HG03558 (cell line): Measurements from ENCODE around the gene ZSCAN5B.

ENCODE experiments used
- ATAC-seq: cut with Tn5 transposase; IDR thresholded peaks from one replicate; pipeline ENCODE4 v1.9.1; 2021; ENCODE audit warnings: moderate number of reproducible peaks; ENCODE audit not compliant: unreplicated experiment; ENCODE audit errors: extremely low read depth

ZSCAN5B gene

DNA sequence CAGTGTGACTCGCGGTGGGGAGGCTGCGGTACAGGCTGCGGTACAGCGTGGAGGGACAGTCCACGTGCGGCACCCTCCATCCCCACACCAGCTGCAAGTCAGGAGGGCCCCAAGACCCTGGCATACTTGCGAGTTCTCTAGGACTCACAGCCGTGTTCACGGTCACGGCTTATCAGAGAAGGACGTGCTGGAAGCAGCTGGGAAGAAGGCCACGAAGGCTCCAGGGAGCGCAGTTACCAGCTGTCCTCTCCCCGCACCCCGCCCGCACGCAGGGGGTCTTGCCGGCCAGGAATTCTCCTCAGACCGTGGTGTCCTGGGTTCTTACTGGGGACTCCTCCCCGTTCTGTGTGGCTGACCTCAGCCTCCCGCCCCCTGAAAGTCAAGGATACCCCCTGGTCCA lies 50.3 kb downstream of the ZSCAN5B start:
- no peak for ATAC-seq

GRCh38 chr19:56146904-56147303 lies 50.7 kb downstream of the ZSCAN5B start:
- no peak for ATAC-seq

DNA sequence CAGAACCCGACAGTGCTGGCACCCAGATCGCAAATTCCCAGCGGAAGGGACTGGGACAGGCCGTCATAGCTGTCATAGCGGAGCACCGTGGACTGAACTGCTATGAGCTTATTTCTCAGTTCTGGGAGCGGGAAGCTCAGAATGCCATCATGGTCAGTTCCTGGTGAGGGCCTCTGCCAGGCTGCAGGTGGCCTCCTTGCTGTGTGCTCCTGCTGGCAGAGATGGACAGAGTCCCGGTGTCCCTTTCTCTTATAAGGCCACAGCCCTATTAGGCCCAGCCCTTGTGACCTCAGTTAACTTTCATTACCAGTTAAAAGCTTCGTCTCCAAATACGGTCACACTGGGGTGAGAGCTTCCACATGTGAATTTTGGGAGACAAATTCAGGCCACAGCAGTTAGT lies 51.9 kb downstream of the ZSCAN5B start:
- no peak for ATAC-seq

DNA sequence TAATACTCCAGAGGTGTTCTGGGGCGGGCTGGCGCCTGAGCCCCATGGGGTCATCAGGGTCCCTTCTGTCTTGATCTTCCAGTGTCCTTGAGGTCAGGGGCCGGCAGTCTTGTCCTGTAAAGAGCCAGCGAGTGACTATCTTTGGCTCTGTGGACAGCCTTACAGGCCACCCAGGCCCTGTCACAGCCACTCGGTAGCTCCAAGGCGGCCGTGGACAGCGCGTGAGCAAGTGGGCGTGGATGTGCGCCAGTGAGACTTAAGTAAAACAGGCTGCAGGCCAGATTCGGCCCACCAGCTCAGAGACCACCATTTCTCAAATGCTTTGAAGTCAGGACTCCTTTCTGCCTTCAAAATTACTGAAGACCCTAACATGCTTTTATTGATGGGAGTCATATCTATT lies 52.8 kb downstream of the ZSCAN5B start:
- no peak for ATAC-seq

- ATAC-seq: no peak
Observed at GRCh38 chr19:56144376-56144775, 53.2 kb downstream of the ZSCAN5B start.

DNA sequence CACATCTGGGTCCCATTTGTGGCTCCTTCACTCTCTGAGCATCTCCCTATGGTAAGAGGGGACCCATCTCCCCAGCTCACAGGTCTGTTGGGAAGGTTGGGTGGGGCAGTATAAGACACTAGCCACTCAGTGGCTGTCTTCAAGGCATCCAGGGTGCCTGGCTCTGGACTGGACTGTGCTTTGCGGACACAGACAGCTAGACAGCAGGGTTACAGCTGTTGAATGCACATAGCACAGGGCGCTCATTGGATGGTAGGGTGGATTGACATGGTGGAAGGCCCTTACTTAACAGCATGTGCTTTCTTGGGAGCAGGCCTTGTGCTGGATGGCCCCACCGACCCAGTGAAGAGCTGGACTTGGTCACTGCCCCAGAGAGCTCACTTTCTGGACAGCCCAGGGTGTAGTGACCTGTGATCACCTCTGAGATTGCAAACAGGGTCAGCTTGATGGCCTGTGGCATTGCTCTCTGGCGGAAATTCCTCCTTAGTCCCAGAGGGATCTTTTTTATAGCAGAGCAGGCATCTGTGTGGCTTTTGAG lies 54.6 kb downstream of the ZSCAN5B start:
- ATAC-seq: no peak

GRCh38 chr19:56142087-56142787 lies 55.3 kb downstream of the ZSCAN5B start:
- ATAC-seq: no peak

- ATAC-seq: no peak
Observed at GRCh38 chr19:56141417-56141993, 56.1 kb downstream of the ZSCAN5B start.

DNA sequence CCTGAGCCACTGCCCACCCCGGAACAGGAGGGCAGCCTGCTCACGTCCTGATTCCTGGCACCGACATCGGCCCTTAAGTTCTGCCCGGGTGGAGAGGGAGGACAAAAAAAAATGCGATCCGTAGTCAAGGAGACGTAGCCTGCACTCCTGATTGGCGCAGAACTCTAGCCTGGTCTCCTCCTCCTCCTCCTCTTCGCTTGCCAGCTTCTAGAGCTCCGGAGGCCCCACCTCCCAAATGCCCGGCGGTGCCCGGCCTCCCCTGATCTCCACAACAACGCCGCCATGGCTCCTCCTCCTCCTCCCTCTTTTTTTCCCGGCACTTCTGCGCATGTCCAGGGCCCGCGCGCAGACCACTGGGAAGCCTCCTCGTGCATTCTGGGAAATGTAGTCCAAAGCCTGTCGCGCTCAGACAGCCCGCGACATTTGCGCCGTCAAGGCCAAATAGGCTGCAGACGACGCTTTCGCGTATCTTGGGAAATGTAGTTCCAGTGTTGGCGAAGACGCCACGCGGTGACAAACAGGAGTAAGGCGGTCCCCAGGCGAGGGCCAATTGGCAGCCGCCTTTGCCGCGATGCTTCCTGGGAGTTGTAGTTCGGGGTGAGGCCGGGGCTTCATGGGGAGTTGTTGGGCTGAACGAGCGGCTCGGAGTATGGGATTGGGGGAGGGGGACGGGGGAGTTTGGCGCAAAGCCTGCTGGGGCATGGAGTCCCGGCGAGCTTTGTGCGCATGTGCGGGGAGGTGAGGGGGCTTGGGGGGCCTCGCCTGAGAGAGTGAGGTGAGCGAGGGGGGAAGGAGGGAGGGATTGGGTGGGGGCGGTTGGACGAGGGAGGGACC lies 56.8 kb downstream of the ZSCAN5B start, which contains the start of gene ZNF444:
Gene ZNF444, plus strand, starts transcription at position 705 of the 834 bp plus-strand sequence. CDS start 5,625 bp downstream, outside the sequence.
- peak; percentile 81 for ATAC-seq

GRCh38 chr19:56139847-56140582 lies 57.6 kb downstream of the ZSCAN5B start:
- no peak for ATAC-seq
